ENCODE data around the gene ECEL1. TPM values are rescaled to one million over a fixed set of nuclear protein-coding genes. Genes with fewer than 3 reads are reported as not detected.

Gene ECEL1
- total RNA-seq, 1 donor from 2014 or later: 0.14 TPM

DNA sequence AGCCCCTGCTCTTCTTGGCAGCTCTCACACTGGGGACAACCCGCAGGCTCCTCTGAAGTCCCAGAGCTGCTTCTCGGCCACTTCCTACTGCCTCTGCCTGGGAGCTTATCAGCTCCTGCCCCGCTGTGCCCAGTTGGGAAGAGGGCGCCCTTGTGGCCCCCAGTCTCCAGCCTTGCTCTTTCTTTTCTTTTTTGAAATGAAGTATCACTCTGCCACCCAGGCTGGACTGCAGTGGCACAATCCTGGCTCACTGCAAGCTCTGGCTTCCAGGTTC lies 52.3 kb downstream of the ECEL1 start:
- H3K27ac ChIP-seq (ENCODE audit: low read depth, low read length): no peak overlapping the region
- Mint-ChIP-seq H3K27me3 (ENCODE audit: low read depth, unreplicated experiment) (peaks cover 38% of the 10 kb centered on the region), H3K9me3 (ENCODE audit: unreplicated experiment) (no peaks in the 10 kb centered on the region), H3K27ac (ENCODE audit: unreplicated experiment) (peak overlapping the region; percentile 41), H3K4me1 (ENCODE audit: low read depth, unreplicated experiment) (no peaks in the 10 kb centered on the region), H3K4me3 (ENCODE audit: unreplicated experiment) (no peak overlapping the region), H3K36me3 (ENCODE audit: low read depth, unreplicated experiment) (no peaks in the 10 kb centered on the region)
- no peaks in the 10 kb centered on the region for H4K20me1 ChIP-seq (ENCODE audit: insufficient read depth, low read length)
- H3K4me2 ChIP-seq (ENCODE audit: low read length): no peak overlapping the region
- no peaks in the 10 kb centered on the region for H3K9me3 ChIP-seq (ENCODE audit: insufficient read depth, low read depth, low read length)
- H3K79me2 ChIP-seq (ENCODE audit: insufficient read depth, low read length): no peaks in the 10 kb centered on the region
- no peak overlapping the region for H2AFZ ChIP-seq (ENCODE audit: low read depth, low read length)
- FAIRE-seq (no peak), DNase-seq (ENCODE audit: low read depth) (no peak)
- H3K4me1 ChIP-seq (ENCODE audit: insufficient read depth, low read length): no peaks in the 10 kb centered on the region
- H3K27me3 ChIP-seq (ENCODE audit: insufficient read depth, low read length): peaks cover 4% of the 10 kb centered on the region
- no peaks in the 10 kb centered on the region for H3K36me3 ChIP-seq (ENCODE audit: insufficient read depth, low read length)
- TF ChIP-seq, protein P1, sequence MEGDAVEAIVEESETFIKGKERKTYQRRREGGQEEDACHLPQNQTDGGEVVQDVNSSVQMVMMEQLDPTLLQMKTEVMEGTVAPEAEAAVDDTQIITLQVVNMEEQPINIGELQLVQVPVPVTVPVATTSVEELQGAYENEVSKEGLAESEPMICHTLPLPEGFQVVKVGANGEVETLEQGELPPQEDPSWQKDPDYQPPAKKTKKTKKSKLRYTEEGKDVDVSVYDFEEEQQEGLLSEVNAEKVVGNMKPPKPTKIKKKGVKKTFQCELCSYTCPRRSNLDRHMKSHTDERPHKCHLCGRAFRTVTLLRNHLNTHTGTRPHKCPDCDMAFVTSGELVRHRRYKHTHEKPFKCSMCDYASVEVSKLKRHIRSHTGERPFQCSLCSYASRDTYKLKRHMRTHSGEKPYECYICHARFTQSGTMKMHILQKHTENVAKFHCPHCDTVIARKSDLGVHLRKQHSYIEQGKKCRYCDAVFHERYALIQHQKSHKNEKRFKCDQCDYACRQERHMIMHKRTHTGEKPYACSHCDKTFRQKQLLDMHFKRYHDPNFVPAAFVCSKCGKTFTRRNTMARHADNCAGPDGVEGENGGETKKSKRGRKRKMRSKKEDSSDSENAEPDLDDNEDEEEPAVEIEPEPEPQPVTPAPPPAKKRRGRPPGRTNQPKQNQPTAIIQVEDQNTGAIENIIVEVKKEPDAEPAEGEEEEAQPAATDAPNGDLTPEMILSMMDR (IDR thresholded peaks at IDR 0.05; ENCODE audit: insufficient read depth, low read depth, low read length): no peak
- no peak for TF ChIP-seq EZH2 (IDR thresholded peaks at IDR 0.05; ENCODE audit: insufficient read depth, low read length)
- no peak overlapping the region for H3K4me3 ChIP-seq (ENCODE audit: insufficient read depth, low read depth, low read length)
- H3K9ac ChIP-seq (ENCODE audit: low read length): no peak overlapping the region

DNA sequence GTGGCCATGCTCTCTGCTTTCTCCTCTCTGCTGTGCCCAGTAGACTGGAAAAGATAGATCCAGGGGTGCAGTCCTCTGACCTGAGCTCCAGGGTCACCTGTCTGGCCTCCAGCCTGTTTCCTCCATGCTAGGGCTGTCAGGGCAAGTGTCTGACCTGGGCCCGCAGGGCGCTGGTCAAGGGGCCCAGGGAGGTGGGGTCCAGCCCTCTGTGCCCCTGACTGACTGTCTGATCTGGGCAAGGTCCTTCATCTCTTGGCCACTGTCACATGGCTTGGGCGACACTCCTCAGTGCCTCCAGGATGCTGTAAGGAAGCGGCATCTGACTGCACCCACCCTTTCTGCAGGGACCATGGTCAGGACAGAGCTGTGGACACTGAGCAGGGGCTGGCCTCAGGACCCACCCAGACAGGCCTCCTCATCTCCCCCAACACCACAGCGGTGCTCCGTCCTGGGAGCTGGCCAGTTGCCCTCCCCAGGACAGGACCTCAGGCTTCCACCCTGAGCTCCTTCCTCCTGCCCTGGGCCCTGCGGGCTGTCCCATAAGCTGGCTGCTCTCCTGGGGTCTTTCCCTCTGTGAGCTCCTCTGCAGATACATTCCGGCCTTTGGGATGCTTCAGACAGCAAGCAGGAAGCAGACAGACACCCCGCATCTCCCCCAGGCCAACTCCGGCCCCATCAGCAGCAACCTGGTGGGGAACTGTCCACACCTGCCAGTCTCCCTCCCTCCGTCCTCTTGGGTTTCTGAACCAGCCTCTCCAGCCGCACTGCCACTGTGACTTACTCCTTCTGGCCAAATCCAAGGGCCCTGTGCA lies 52.9 kb downstream of the ECEL1 start:
- DNase-seq (ENCODE audit: low read depth): no peak

More for the DNA sequence above, 52.9 kb downstream of the ECEL1 start:
- Mint-ChIP-seq H3K27me3 (ENCODE audit: low read depth, unreplicated experiment) (peaks cover 38% of the 10 kb centered on the region), H3K36me3 (ENCODE audit: low read depth, unreplicated experiment) (no peaks in the 10 kb centered on the region), H3K4me1 (ENCODE audit: low read depth, unreplicated experiment) (no peaks in the 10 kb centered on the region), H3K4me3 (ENCODE audit: unreplicated experiment) (no peak overlapping the region), H3K9me3 (ENCODE audit: unreplicated experiment) (no peaks in the 10 kb centered on the region), H3K27ac (ENCODE audit: unreplicated experiment) (no peak overlapping the region)
- Histone ChIP-seq H4K20me1 (ENCODE audit: insufficient read depth, low read length) (no peaks in the 10 kb centered on the region), H3K27ac (ENCODE audit: low read depth, low read length) (no peak overlapping the region), H3K27me3 (ENCODE audit: insufficient read depth, low read length) (peaks cover 4% of the 10 kb centered on the region), H3K9ac (ENCODE audit: low read length) (no peak overlapping the region), H3K9me3 (ENCODE audit: insufficient read depth, low read depth, low read length) (no peaks in the 10 kb centered on the region), H3K36me3 (ENCODE audit: insufficient read depth, low read length) (no peaks in the 10 kb centered on the region), H2AFZ (ENCODE audit: low read depth, low read length) (no peak overlapping the region), H3K4me3 (ENCODE audit: insufficient read depth, low read depth, low read length) (no peak overlapping the region), H3K79me2 (ENCODE audit: insufficient read depth, low read length) (no peaks in the 10 kb centered on the region), H3K4me2 (ENCODE audit: low read length) (no peak overlapping the region), H3K4me1 (ENCODE audit: insufficient read depth, low read length) (no peaks in the 10 kb centered on the region)
- no peak for FAIRE-seq
- TF ChIP-seq EZH2 (IDR thresholded peaks at IDR 0.05; ENCODE audit: insufficient read depth, low read length): no peak
- TF ChIP-seq, protein P1 (IDR thresholded peaks at IDR 0.05; ENCODE audit: insufficient read depth, low read depth, low read length): no peak
